ENCODE data around the gene CHL1.

The CHL1 gene

GRCh38 chr3:411226-411625 lies 214.7 kb downstream of the CHL1 start:
- DNase-seq (ENCODE audit: low read depth), result no peak

DNA sequence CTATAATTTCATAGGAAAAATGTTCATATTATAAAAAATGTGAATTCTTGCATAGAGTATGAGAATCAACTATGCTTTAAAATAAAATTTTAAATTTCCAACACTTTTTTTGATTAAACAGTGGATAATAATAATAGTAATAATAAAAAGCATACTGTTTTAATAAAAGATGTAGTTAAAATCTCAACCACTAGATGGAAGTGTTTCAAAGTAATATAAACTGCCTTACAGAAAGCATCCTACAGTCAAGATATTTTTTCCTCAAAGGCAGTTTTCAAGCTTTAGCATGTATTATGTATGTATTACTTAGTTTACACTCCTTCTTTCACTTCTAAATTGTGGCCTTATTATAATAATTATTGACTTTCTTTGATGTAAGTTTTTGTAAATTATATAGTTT lies 217.5 kb downstream of the CHL1 start:
- DNase-seq (ENCODE audit: low read depth), result no peak

- DNase-seq (ENCODE audit: low read depth), result no peak
Measured at GRCh38 chr3:418239-418929, 221.8 kb downstream of the CHL1 start.

- DNase-seq (ENCODE audit: low read depth), result no peak
Measured at GRCh38 chr3:420584-420983, 224.0 kb downstream of the CHL1 start.

DNA sequence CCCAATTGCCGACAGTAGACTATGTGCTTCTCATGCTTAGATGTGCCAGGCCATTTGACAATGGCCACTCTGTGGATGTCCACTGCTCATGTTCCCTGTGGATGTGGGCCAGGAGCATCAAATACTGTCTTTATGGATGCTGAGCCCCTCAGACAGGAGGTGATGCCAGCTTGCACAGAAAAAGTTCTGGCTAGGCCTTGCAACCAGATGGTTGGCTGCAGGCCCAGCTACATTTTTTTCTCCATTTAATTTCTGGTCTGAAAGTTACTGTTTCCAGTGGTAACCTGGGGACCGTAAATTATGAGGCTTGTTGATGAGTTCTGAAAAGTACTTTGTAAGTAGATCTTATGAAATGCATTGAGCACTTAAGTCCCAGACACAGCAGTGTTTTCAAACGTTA lies 228.5 kb downstream of the CHL1 start:
- DNase-seq (ENCODE audit: low read depth), result no peak

- DNase-seq (ENCODE audit: low read depth), result no peak
Measured at GRCh38 chr3:426072-426471, 229.5 kb downstream of the CHL1 start.

DNA sequence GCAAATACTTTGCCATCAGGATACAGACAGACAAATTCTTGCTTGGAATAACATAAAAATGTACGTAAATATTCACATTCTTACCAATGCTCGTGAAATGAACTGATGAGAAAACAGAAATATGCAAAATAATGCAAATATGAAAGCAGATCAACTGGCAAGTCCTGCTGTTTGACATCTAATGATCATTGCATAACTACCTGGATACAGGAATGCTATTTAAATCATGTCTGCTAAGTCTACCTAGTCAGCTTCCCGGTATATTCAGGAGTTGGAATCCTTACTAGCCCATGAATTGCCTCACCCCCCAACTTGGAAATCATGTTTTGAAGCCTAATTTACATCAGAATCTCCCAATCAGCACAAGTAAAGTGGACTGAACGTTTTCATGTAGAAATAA lies 230.6 kb downstream of the CHL1 start:
- DNase-seq (ENCODE audit: low read depth), result no peak

DNA sequence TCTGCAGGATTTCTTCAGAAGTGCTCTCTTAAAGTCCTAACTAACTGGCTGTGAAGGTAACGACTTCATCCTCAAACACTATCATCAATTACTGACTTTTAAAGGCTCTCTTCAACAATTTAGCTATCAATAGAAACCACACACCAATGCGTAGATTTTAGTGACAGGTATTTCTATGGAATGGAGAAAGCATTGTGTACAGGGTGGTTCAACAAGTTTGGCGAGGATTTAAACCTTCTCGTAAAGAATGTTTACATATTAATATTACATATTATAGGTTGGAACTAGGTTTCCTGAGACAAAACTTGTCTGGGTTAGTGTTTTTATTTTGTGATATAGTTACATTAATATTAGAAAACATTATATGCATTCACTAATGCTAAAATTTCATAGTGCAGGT lies 233.6 kb downstream of the CHL1 start:
- DNase-seq (ENCODE audit: low read depth), result no peak

GRCh38 chr3:435161-435560 lies 238.6 kb downstream of the CHL1 start:
- no peak for DNase-seq (ENCODE audit: low read depth)

DNA sequence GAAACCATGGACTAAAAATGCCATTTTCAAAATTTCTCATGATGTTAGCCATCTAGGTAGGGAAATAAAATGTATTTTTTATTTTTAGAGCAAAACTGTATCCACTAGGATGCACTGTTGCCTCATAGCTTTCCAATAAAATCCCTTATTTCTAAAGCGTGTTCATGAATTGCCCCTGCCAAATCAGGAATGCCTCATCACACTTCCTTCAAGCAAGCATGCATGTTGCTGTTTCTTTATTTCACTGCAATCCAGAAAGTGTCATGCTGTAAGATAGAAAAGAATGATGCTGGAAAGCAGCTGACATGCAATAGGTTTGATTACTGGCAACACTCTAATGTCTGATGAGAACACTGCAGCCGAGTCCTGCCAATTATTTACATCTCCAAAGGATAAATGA lies 239.5 kb downstream of the CHL1 start:
- no peak for DNase-seq (ENCODE audit: low read depth)

DNA sequence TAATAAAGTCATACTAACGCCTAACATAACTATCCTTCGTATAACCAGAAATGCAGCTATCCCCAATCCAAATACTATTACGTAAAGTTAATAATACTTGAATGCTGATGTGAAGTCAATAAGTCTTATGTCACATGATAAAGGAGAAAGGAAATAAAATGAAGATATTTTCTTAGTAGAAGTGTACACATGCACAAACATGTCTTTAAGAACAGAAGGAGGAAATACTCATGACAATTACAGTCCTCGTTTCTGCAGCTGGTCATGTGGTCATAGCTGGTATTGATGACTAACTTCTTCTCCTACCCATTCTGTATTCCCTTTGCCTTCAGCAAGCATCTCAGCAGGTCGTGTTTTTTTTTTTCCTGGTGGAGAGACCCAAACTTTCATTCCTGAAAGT lies 244.3 kb downstream of the CHL1 start:
- no peak for DNase-seq (ENCODE audit: low read depth)

DNA sequence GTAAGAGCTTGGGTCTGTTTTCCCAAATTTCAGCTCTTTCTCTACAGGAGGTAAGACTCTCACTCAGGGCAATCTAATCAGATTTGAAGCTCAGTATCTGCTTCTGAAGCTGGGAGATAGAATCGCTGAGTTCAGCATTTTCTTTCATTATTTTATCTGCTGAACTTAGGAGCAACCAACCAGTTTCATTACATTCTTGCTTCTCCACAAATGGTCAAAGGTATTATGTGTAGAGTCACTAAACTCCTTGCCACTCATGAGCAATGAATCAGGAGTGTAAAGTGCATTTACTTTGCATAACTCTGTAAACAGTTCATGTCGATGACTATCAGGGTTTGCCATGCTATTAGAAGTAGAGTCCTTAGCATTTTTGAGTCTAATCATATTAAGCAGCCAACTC lies 249.4 kb downstream of the CHL1 start:
- DNase-seq (ENCODE audit: low read depth), result no peak

DNA sequence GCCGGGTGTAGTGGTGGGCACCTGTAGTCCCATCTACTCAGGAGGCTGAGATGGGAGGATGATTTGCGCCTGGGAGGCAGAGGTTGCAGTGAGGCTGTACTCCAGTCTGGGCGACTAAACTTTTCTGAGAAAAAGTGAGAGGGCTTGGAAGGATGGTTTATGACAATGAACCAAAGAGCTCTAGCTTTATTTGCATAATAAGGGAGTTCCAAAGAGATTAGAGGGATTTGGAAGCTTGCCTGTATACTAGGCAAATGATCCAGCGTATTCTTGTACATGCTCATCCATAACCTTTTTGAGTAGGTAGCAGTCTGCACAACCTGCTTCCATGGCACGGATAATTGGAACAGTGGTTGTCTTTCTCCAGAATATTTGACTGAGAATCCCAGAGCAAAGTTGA lies 251.1 kb downstream of the CHL1 start:
- DNase-seq (ENCODE audit: low read depth), result no peak

- no peak for DNase-seq (ENCODE audit: low read depth)
Measured at GRCh38 chr3:449711-450110, 253.1 kb downstream of the CHL1 start.

GRCh38 chr3:452221-452620 lies 255.7 kb downstream of the CHL1 start:
- no peak for DNase-seq (ENCODE audit: low read depth)

- no peak for DNase-seq (ENCODE audit: low read depth)
Measured at GRCh38 chr3:453106-453505, 256.5 kb downstream of the CHL1 start.

- DNase-seq (ENCODE audit: low read depth), result no peak
Measured at GRCh38 chr3:454986-455385, 258.4 kb downstream of the CHL1 start.

GRCh38 chr3:458124-458523 lies 261.6 kb downstream of the CHL1 start:
- DNase-seq (ENCODE audit: low read depth), result no peak

DNA sequence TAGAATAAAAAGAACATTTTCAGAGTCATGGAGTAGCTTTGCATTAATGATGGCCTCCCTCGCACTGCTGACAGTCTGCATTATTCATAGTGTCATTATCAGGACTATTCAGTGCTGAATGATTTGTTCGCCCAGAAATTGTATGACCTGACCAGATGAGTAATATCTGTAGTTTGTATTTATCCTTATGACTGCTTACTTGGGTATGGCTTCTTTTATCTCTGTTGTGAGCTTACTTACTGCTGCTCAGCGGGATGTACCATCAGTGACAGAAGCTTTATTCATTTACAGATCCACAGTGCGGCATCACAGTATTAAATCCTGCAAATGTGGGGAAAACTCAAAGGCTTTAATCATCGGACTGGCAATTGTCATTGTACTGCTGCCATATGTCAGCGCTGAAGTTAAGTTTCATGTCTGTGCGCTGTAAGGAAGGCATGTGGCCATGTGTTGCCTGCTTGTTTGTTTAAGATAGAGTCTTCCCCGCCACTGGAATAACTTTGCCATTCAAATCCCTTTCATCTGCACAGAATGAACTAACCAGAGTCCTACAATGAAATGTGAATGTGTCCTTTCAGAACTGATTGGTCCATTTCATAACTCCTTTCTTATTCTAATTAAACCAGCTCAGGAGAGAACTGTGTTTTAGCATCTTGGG lies 262.2 kb downstream of the CHL1 start:
- no peak for DNase-seq (ENCODE audit: low read depth)
